Astrocyte of the cerebellum (primary cell): ENCODE results near the gene TMEM207.

Source experiments
- DNase-seq: peaks from one replicate; pipeline ENCODE4 v3.0.0-alpha.2; 2011; ENCODE audit warnings: low read depth
- H3K4me3 ChIP-seq: 2 replicates; pipeline ENCODE4 v1.5.1; 2011; ENCODE audit warnings: mild to moderate bottlenecking, low read depth, low read length, moderate library complexity
- CTCF ChIP-seq: IDR thresholded peaks from 2 replicates; pipeline ENCODE4 v1.5.1; 2012; ENCODE audit warnings: low read length, low read depth, moderate library complexity, mild to moderate bottlenecking; ENCODE audit errors: missing control alignments
- in situ Hi-C: cut with HindIII; loops from 2 replicates; pipeline ENCODE4 v1.10.0; 2017; ENCODE audit warnings: low sequenced_read_pairs

Gene TMEM207

GRCh38 chr3:190436331-190436730 is 13.4 kb downstream of the TMEM207 start:
- in situ Hi-C loops: no loop called here
- no peak for TF ChIP-seq CTCF
- no peak overlapping the region for H3K4me3 ChIP-seq
- DNase-seq: no peak

GRCh38 chr3:190435618-190436017 is 14.1 kb downstream of the TMEM207 start:
- H3K4me3 ChIP-seq: no peak overlapping the region
- no peak for TF ChIP-seq CTCF
- DNase-seq: no peak
- in situ Hi-C loops: no loop called here

DNA sequence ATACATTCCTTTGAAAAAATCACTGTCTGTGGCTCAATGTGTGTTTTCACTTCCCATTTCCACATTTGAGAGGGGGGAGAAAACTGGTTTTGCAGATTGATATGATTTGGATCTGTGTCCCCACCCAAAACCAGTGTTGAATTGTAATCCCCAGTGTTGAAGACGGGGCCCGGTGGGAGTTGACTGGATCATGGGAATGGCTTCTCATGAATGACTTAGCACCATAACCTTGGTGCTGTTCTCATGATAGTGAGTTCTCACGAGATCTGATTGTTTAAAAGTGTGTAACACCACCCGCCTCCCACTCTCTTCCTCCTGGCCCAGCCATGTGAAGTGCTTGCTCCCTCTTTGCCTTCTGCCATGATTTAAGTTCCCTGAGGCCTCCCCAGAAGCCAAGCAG is 16.1 kb downstream of the TMEM207 start:
- DNase-seq: no peak
- no peak overlapping the region for H3K4me3 ChIP-seq
- in situ Hi-C loops: no loop called here
- no peak for TF ChIP-seq CTCF

GRCh38 chr3:190432216-190432615 is 17.5 kb downstream of the TMEM207 start:
- H3K4me3 ChIP-seq: no peak overlapping the region
- in situ Hi-C loops: no loop called here
- no peak for DNase-seq
- no peak for TF ChIP-seq CTCF

GRCh38 chr3:190430906-190431305 is 18.8 kb downstream of the TMEM207 start:
- no peak for TF ChIP-seq CTCF
- in situ Hi-C loops: no loop called here
- H3K4me3 ChIP-seq: no peak overlapping the region
- DNase-seq: no peak

GRCh38 chr3:190429681-190430080 is 20.0 kb downstream of the TMEM207 start:
- in situ Hi-C loops: no loop called here
- DNase-seq: no peak
- no peak overlapping the region for H3K4me3 ChIP-seq
- TF ChIP-seq CTCF: no peak

GRCh38 chr3:190426806-190427507 is 22.7 kb downstream of the TMEM207 start:
- no peak for DNase-seq
- in situ Hi-C loops: no loop called here
- no peak overlapping the region for H3K4me3 ChIP-seq
- no peak for TF ChIP-seq CTCF
